ENCODE results near the gene C5orf15.

Gene C5orf15

DNA sequence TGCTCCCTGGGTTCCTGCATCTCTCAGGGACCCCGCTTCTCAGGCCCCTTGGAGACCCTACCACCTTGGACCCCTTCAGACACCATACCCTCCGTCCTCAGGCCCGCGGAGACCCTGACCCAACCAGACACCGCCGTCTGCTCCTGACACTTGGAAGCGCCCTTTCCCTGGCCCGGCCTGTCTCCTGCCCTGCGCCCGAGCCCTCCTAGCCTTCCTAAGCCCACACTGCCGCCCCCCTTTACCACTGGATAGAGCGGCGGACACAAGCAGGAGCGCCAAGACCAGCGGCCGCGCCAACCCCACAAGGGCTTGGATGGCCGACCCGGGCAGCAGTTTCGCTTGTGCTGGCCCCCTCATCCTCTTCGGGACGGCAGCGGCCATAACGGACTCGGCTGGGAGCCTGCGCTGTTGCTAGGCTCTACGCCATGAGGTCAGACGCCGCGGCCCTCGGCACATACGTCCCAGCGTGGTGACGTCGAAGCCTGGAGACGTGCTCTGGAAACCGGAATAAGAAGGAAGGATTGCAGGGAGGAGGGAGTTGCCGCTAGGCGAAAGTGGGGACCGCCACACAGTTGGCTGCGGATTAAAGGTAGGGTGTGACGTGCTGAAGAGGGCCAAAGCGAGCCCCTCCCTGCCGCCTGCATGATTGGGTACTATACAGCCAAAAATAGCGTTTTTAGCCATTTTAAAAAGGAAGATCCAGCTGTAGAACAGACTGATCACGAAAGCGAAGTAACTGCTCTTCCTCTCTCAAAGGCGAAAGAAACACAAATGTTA, at the start of gene C5orf15:
Gene C5orf15, minus strand, starts transcription at position 422 of the 777 bp plus-strand sequence. Its CDS starts 41 bp downstream, at position 381.
- DNase-seq, result peak; percentile 92

GRCh38 chr5:134008266-134008749, 39.9 kb upstream of the C5orf15 start:
- no peak for DNase-seq

DNA sequence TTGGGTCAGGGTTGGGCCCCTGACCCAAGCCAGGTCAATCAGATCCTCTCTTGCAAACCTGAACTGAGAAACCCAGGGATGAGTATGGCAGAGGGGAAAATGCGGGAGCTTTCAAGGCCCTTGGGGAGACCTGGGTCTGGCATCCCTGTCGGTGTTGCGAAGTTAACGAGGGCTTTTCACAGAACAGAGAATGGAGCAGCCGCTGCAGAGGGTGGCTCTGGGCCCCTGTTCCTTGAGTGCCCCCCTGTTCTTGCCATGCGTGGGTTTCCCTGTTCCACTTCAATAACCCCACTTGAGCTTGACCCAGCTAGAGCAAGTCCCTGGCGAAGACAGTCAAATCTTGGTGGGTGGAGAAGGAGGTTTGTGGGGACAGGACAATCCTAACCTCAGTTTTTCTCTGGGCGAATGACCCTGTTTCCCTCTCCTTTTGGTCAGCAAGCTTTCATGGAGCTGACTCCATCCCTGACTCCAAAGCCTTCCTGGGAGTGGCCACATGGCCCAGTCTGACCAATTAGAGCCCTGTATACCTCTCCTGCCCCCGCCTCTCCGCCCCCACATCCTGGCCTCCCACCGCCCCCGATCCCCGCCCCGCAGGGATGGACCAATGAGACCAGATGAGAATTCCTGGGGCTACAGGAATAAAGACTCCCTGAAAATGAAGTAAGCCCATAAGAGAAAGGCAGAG, 39.3 kb upstream of the C5orf15 start:
- DNase-seq, result no peak

DNA sequence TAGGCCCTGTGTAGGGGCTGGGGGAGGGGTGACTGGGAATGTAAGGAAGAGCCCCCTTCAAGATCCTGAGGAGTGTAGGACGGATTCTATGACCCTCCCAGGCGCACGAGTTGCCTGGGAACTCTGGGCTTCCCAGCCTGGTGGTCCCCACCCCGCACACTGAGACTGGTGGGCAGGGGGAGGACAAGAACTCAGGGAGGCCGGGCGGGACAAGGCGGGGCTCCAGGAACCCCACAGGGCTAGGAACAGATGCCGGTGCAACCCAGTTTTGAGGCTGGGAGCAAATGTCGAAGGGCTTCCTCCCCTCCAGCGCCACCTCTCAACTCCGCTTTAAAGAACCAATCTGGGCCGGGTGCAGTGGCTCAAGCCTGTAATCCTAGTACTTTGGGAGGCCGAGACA, 37.7 kb upstream of the C5orf15 start:
- DNase-seq, result no peak

DNA sequence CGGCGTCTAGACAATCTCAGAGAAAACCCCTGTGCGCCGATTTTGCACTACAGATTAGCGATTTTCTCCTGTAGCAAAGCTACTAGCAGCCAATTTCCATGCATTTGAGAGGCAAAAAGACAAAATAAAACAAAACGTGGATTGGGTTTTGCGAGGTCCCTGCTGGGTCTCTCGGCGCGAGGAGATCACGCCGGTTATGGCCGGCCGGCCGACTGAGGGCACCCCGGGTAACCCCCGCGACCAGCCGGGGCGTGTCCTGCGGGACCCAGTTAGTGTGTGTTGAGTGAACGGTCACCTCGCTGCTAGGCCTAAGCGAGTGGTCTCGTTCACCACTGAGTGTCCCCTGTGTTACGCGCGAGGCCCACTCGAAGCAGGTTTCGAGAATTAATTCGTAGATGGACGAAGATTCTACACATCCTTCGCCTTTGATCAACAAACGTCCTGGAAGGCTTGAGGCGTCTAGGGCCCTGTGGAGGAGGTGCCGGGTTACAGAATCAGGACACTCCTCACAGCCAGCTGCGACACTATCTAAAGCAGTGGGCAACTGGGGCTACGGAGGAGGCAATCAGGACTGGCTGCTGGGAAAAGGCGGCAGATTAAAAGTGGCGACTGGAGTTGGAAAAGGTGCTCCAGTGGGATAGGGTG, 37.1 kb upstream of the C5orf15 start:
- DNase-seq, result no peak

- peak; percentile 35 for DNase-seq
Measured at GRCh38 chr5:134004626-134005416, 36.4 kb upstream of the C5orf15 start, which contains the start of gene VDAC1. VDAC1 (minus strand) TSS chr5:134004975; CDS start chr5:133993012, 11,963 bp downstream.

GRCh38 chr5:134003817-134004625, 35.6 kb upstream of the C5orf15 start:
- no peak for DNase-seq

DNA sequence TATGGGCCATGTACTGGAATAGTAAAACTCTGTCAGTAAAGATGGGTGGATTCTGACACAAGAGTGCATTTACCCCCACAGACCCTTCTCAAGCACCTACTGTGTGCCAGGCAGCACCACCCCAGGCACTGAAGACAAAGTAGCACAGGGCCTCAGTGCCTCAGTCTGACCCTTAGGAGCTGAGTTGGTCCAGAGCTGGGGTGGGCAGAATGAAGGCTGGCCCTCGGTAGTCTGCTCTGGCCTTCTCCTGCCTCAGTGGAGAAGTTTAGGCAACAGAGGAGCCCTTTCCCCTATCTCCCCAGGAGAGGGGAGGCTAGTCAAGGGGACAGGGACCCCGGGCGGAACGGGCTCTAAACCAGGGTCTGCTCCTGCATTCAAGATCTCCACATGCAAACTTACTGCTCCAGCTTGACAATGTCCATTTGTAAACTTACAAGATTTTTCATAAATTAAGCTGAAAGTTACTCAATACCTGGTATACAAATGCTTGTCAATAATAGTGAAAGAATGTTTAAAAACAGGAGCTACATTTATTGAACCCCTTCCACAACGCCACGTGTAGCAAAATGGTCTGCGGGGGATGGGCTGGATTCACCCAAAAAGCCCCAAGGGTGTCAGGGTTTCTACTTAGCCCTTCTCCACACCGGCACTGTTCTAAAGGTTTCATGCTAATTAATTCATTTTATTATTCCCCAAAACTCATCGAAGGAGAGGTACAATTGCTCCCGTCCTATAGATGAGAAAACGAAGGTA, 34.8 kb upstream of the C5orf15 start:
- DNase-seq, result no peak

- DNase-seq, result no peak
Measured at GRCh38 chr5:134001938-134002731, 33.7 kb upstream of the C5orf15 start.

GRCh38 chr5:134000696-134001453, 32.5 kb upstream of the C5orf15 start:
- no peak for DNase-seq

GRCh38 chr5:134000091-134000511, 31.7 kb upstream of the C5orf15 start:
- no peak for DNase-seq

GRCh38 chr5:133998807-133999206, 30.4 kb upstream of the C5orf15 start:
- DNase-seq, result no peak

DNA sequence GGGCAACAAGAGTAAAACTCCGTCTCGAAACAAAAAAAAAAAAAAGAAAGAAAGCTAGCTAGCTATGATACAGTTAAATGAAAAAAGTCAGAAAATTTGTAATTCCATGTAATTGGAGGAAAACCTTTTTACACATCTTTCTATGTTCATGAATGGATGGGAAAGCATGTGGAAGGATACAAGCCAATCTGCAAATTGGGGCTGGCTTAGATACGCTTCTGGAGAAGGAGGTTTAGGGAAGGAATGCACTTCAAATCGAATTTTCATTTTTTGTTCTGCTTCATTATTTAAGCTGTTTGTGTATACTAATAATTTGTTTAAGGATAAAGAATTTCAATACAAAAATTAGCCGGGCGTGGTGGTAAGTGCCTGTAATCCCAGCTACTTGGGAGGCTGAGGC, 29.6 kb upstream of the C5orf15 start:
- DNase-seq, result no peak

- no peak for DNase-seq
Measured at GRCh38 chr5:133996683-133997252, 28.3 kb upstream of the C5orf15 start.

DNA sequence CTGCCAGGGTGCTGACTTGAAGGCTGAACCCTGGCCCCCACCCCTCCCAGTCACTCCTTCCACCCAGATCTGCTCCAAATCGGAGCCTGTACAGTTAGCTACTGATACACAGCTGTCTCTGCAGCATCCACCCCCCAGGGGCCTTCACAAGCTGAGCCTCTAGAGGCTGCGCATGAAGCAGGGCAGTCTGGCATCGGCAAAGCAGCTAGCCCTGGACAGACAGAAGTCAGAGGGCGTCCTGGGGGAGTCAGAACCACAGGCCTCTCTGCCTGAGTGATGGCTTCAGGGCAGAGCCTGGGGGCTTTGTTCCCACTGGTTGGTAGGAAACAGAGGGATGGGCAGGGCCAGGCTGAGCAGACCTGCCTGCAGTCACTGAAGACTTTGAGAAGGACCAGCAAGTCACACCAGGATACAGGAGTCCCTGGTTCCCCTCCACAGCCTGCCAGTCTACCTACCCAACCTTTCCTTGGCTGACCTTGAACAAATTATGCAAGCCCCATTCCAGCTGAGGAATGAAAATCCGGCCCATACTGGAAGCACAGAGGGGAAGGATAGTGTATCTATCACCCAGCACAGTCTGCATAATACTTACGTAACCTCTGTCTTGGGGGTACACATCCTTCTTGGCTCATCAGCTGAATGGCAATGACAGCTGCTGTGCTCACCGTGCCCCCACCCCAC, 27.6 kb upstream of the C5orf15 start:
- no peak for DNase-seq

DNA sequence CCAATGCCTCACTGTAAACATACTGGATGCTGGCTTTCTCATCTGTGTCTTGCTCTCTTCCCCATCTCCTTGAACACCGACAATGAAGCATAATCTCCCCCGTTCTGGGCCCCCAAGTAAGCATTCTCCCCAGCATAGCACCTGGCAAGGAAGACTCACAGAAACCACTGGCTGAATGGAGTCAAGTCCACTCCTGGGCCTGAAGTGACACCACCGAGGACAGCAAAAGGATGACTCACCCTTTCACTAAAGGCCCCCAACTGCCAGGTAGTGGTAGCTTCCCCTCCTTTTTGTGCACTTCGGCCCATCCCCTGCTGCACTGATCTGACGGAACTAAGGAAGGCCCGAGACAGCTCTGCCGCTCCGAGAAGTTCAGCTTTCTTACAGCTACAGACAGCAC, 26.9 kb upstream of the C5orf15 start:
- no peak for DNase-seq

GRCh38 chr5:133994990-133995333, 26.5 kb upstream of the C5orf15 start:
- no peak for DNase-seq

GRCh38 chr5:133994297-133994989, 26.0 kb upstream of the C5orf15 start:
- DNase-seq, result no peak

All from NCI-H1694 (cell line).